Tibial nerve (tissue), 4 donors: ENCODE results near the gene TIAM1. TPM values are rescaled to one million over a fixed set of nuclear protein-coding genes. Genes with fewer than 3 reads are reported as not detected.

Experiments
- DNase-seq, 2 donors: peaks; one replicate each; pipeline ENCODE4 v3.0.0-alpha.2; 2019; ENCODE audit warnings: low spot score in 2 of 2
- H3K27ac ChIP-seq, 4 donors: fragments of 200-600 bp; sonication (generic) in 3 of 4; one replicate each; pipeline ENCODE4 v1.5.1; 2017 to 2019; ENCODE audit warnings: mild to moderate bottlenecking in 1 of 4
- H3K27me3 ChIP-seq, 2 donors: fragments of 200-600 bp; sonication (generic) in 1 of 2; one replicate each; pipeline versions ENCODE4 v1.5.1 to v1.6.0; 2017 to 2019
- H3K36me3 ChIP-seq, 3 donors: fragments of 200-600 bp; sonication (generic); one replicate each; pipeline ENCODE4 v1.5.1; 2018 to 2019
- H3K4me1 ChIP-seq, 4 donors: fragments of 200-600 bp; sonication (generic) in 3 of 4; one replicate each; pipeline ENCODE4 v1.5.1; 2017 to 2019
- H3K4me3 ChIP-seq, 4 donors: fragments of 200-600 bp; sonication (generic) in 3 of 4; one replicate each; pipeline ENCODE4 v1.5.1; 2017 to 2019; ENCODE audit warnings: mild to moderate bottlenecking in 1 of 4, moderate library complexity in 1 of 4
- H3K9me3 ChIP-seq, 4 donors: fragments of 200-600 bp; sonication (generic) in 3 of 4; one replicate each; pipeline ENCODE4 v1.5.1; 2017 to 2019
- CTCF ChIP-seq, 5 experiments: fragments of 200-600 bp in 3 of 5; fragments of 450-650 bp in 2 of 5; sonication (generic) in 3 of 5; IDR thresholded peaks; one replicate each; pipeline ENCODE4 v1.5.1; 2016 to 2019; ENCODE audit warnings: antibody characterized with exemption in 5 of 5, mild to moderate bottlenecking in 3 of 5, moderate library complexity in 2 of 5
- EP300 ChIP-seq, 2 donors: sonication (generic); formaldehyde crosslinking; IDR thresholded peaks; one replicate each; pipeline ENCODE4 v1.6.1; 2017; ENCODE audit warnings: antibody characterized with exemption in 2 of 2, mild to moderate bottlenecking in 1 of 2
- POLR2A ChIP-seq, 2 donors: fragments of 450-650 bp; IDR thresholded peaks; one replicate each; pipeline ENCODE4 v1.6.1; 2017; ENCODE audit warnings: antibody characterized with exemption in 2 of 2, mild to moderate bottlenecking in 2 of 2, moderate library complexity in 2 of 2
- WGBS, 2 donors: methylation state at CpG; one replicate each; pipeline ENCODE4 v1.1.5; 2018; 5-methylcytosine and 5-hydroxymethylcytosine counted together
- total RNA-seq, 4 donors: library from RNA; depleted of rRNA; stranded (reverse); fragments of >200 nt; gene quantifications; one replicate each; pipeline ENCODE4 v1.1.0, GENCODE V29; 2016

Gene TIAM1
- total RNA-seq, 4 donors from 2014 or later = 25.3 to 44.7 (median 31.6) TPM

GRCh38 chr21:31354604-31355443, 10.8 kb upstream of the TIAM1 start:
- no peaks in the 10 kb centered on the region for H3K36me3 ChIP-seq
- peaks cover 0 to 1% (median 0%) of the 10 kb centered on the region in 4 donors for H3K9me3 ChIP-seq
- no peaks in the 10 kb centered on the region for H3K27me3 ChIP-seq
- 55 to 60% methylated on average over 10 of the region's 10 CpGs for WGBS, 2 donors
- no peak overlapping the region for H3K4me3 ChIP-seq
- no peak overlapping the region for H3K27ac ChIP-seq
- DNase-seq = no peak
- TF ChIP-seq EP300 (IDR thresholded peaks at IDR 0.05) (no peak), POLR2A (IDR thresholded peaks at IDR 0.05) (no peak), CTCF (IDR thresholded peaks at IDR 0.05) (no peak)
- no peaks in the 10 kb centered on the region for H3K4me1 ChIP-seq

- Histone ChIP-seq H3K4me3 (no peak overlapping the region), H3K36me3 (no peaks in the 10 kb centered on the region), H3K4me1 (no peaks in the 10 kb centered on the region), H3K27me3 (no peaks in the 10 kb centered on the region), H3K9me3 (no peaks in the 10 kb centered on the region), H3K27ac (no peak overlapping the region)
- TF ChIP-seq CTCF (IDR thresholded peaks at IDR 0.05) (no peak), POLR2A (IDR thresholded peaks at IDR 0.05) (no peak), EP300 (IDR thresholded peaks at IDR 0.05) (no peak)
- DNase-seq = no peak
- WGBS, 2 donors = 78 to 86% methylated on average over 4 of the region's 4 CpGs
Measured at GRCh38 chr21:31354122-31354521, 10.1 kb upstream of the TIAM1 start.

- H3K27me3 ChIP-seq = no peaks in the 10 kb centered on the region
- no peak for TF ChIP-seq EP300 (IDR thresholded peaks at IDR 0.05)
- no peak for TF ChIP-seq CTCF (IDR thresholded peaks at IDR 0.05)
- no peak for TF ChIP-seq POLR2A (IDR thresholded peaks at IDR 0.05)
- no peaks in the 10 kb centered on the region for H3K9me3 ChIP-seq
- no peaks in the 10 kb centered on the region for H3K4me1 ChIP-seq
- no peak overlapping the region for H3K4me3 ChIP-seq
- H3K36me3 ChIP-seq = no peaks in the 10 kb centered on the region
- H3K27ac ChIP-seq = no peak overlapping the region
- no peak for DNase-seq
- 74 to 99% methylated on average over 2 of the region's 2 CpGs for WGBS, 2 donors
Measured at GRCh38 chr21:31352836-31353235, 8.8 kb upstream of the TIAM1 start.

- WGBS, 2 donors = 62 to 64% methylated on average over 3 of the region's 3 CpGs
- peaks cover 0 to 5% (median 0%) of the 10 kb centered on the region in 4 donors for H3K4me1 ChIP-seq
- TF ChIP-seq POLR2A (IDR thresholded peaks at IDR 0.05) (no peak), EP300 (IDR thresholded peaks at IDR 0.05) (no peak), CTCF (IDR thresholded peaks at IDR 0.05) (no peak)
Measured at GRCh38 chr21:31351960-31352359, 7.9 kb upstream of the TIAM1 start.

GRCh38 chr21:31351438-31351837, 7.4 kb upstream of the TIAM1 start:
- TF ChIP-seq EP300 (IDR thresholded peaks at IDR 0.05) (no peak), POLR2A (IDR thresholded peaks at IDR 0.05) (no peak), CTCF (IDR thresholded peaks at IDR 0.05) (no peak)
- Histone ChIP-seq H3K27me3 (no peaks in the 10 kb centered on the region), H3K9me3 (no peaks in the 10 kb centered on the region), H3K36me3 (no peaks in the 10 kb centered on the region), H3K4me3 (no peak overlapping the region), H3K4me1 (peaks cover 0 to 5% (median 0%) of the 10 kb centered on the region in 4 donors), H3K27ac (no peak overlapping the region)
- WGBS, 2 donors = 68% methylated on average over 5 of the region's 5 CpGs
- DNase-seq = no peak

More at GRCh38 chr21:31351960-31352359, 7.9 kb upstream of the TIAM1 start:
- no peak overlapping the region for H3K4me3 ChIP-seq
- no peaks in the 10 kb centered on the region for H3K9me3 ChIP-seq
- H3K36me3 ChIP-seq = no peaks in the 10 kb centered on the region
- no peak overlapping the region for H3K27ac ChIP-seq
- no peaks in the 10 kb centered on the region for H3K27me3 ChIP-seq
- DNase-seq = no peak
